Stromal cell of bone marrow (primary cell): Measurements from ENCODE around the gene TP63.

Source experiments
- DNase-seq: peaks from one replicate; pipeline ENCODE4 v3.0.0-alpha.2; 2012; ENCODE audit warnings: low read depth

The TP63 gene

DNA sequence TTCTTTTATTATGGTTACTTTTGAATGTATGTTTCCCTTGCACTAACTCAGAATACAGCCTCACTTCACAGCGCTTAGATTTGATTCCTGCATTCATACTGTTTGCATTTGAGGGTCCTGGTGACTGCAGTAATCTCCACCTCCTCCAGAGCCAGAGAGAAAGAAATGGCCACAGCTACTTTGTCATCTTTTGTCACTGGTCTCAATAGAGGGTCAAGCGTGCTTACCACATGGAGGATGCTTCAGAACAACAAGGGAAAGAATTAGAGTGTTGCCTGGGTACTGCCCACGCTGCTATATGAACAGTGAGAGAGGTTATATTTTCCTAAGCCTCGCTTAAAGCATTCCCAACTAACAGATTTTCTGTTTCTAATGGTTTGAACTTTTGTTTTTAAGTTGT lies 190.1 kb downstream of the TP63 start:
- no peak for DNase-seq

GRCh38 chr3:189822726-189823125 lies 191.5 kb downstream of the TP63 start:
- no peak for DNase-seq

DNA sequence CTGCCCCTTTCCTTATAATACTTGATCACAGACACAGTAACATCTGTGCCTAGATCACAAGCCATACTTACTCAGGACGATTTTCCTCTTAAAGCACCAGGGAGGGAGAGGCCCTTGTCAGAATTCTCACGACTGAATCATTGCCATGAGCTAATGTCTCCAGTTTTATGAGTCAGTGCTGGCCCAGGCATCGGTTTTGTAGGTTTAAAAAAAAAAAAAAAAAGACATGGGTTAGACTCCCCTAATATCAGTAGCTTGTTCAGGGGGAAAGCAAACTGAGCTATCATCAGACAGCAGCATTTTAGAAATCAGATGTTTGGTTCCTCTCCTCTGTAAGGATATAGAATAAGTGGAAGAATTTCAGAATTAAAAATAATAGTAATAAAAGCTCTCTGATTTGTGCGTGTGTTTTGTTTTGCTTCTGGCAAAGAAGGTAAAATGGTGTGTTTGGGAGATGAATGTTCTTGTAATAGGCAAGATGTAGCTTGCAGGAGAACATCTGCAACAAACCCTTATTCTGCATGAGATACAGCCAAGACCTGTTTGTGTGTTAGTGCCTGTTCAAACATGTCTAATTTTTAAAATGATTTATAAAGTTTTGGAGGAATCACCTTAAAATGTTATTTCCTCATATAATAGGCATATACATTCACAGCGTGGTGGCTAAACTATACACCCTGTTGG lies 193.6 kb downstream of the TP63 start:
- peak; percentile 92 for DNase-seq

- no peak for DNase-seq
Observed at GRCh38 chr3:189826566-189826965, 195.4 kb downstream of the TP63 start.

GRCh38 chr3:189827108-189827507 lies 195.9 kb downstream of the TP63 start:
- DNase-seq, result no peak

GRCh38 chr3:189830401-189830800 lies 199.2 kb downstream of the TP63 start:
- DNase-seq, result no peak

DNA sequence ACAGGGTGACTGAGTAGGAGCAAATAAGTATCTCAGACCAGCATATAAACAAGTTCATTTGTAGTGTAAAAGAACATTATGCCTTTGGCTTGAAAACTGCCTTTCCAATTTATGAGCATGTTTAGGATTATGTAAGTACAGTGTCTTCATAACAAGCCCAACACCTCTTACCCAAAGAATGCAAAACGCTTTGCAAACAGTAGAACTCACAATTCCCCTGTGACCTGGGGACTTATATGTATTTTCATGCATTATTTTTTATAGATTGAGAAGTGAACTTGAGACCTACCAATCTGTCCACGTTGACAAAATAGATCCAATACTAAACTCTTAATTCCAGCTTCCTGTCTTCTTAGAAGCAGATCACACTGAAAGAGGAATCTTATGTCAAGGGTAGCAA lies 202.1 kb downstream of the TP63 start:
- DNase-seq, result no peak

- no peak for DNase-seq
Observed at GRCh38 chr3:189833996-189834395, 202.8 kb downstream of the TP63 start.

GRCh38 chr3:189834462-189834861 lies 203.3 kb downstream of the TP63 start:
- no peak for DNase-seq

GRCh38 chr3:189836795-189837194 lies 205.6 kb downstream of the TP63 start:
- no peak for DNase-seq

DNA sequence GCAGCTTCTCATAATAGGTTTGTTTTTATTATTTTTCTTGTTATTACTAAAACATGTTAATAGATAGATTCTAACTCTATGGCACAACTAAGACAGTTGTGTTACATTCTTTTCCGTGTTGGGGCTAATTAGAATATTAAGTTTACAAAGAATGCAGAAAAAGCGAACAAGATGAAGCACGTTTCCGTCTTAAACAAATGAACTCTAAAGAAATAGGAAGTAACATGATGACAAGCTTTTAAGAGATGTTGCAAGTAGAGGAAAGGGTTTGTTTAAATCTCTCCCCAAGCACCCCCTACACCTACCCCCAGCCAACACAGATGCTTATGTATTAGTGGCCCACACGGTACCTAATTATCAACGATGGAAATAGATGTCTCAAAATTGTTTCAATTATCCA lies 207.1 kb downstream of the TP63 start:
- no peak for DNase-seq

DNA sequence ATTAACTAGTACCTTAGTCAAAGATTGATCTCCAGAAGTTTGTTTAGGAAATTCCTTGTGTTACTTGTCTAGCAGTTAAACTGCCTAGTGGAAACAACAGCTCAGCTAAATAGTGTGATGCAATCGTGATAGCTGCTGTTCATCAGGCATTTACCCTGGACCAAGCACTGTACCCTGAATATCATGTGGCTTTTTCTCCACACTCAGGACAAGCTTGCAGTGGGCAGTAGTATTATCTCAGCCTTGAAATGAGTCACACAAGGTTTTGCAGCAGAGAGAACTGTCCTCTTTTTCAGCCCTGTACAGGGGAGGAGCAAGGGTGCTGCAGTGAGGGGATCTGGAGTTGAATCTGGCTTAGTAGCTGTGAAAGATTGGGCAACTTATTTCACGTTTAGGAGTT lies 208.4 kb downstream of the TP63 start:
- peak; percentile 80 for DNase-seq

GRCh38 chr3:189841473-189842205 lies 210.4 kb downstream of the TP63 start:
- no peak for DNase-seq

- no peak for DNase-seq
Observed at GRCh38 chr3:189842681-189843602, 211.8 kb downstream of the TP63 start.

DNA sequence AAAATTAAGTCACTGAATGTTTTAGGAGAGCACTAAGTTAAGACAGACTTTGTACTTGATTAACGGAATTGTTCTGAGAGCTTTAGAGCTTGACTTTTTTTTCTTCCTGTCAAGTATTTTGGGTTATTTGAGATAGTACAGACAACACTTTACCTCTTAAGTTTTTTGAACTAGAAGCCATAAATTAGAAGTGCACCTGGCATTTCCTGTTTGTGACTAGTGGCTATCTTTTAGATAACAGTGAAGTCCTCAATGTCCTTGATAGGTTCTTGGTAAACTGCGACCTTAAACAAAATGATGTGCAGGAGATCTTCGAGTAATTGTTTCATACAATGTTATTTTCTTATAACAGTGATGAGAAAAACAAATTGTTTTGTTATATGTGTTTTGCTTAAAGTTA lies 213.9 kb downstream of the TP63 start:
- DNase-seq, result no peak

DNA sequence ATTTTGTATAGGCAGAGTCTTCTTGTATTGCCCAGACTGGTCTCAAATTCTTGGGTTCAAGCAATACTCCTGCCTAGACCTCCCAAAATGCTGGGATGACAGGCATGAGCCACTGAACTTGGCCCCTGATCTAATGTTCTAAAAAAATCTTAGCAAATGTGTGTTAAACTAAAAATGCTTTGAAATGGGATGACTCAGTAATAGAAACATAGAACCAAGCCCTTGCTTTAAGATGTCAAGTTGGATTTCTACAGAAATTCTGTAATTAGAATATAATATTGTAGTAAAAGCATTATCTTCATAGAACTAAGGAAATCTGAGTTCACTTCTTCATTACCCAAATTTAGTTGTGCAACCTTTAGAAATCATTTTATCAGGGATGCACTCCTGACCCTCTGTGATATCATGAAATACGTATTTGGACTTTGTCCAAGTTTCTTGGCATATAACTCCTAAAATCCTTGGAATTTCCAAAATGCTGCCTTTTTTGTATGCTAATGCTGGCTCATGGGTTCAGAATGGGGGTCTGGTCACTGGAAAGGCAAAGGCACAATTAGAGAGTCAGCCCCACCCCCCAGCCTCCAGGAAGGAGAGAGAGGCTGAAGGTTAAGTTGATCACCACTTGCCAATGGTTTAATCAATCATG lies 217.3 kb downstream of the TP63 start:
- no peak for DNase-seq

- no peak for DNase-seq
Observed at GRCh38 chr3:189849262-189849661, 218.1 kb downstream of the TP63 start.

DNA sequence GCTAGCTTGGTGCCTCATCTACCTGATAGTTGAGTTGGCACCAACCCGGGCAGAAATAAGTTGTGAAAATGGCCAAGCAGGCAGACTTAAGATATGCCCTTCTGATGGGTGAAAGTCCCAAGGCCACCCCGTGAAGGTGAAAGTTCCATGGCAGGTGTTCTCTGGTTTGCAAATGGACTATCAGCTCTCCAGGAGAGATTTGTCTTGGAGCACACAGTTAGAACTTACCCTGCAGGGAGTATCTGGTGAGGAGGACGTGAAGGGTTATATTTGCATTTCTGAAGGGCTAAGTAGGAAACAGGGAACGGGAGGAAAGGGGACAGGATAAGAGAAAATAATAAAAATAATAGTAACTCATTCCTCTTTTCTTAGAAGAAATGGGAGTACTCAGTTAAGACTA lies 220.5 kb downstream of the TP63 start:
- no peak for DNase-seq

- no peak for DNase-seq
Observed at GRCh38 chr3:189853906-189854305, 222.7 kb downstream of the TP63 start.

DNA sequence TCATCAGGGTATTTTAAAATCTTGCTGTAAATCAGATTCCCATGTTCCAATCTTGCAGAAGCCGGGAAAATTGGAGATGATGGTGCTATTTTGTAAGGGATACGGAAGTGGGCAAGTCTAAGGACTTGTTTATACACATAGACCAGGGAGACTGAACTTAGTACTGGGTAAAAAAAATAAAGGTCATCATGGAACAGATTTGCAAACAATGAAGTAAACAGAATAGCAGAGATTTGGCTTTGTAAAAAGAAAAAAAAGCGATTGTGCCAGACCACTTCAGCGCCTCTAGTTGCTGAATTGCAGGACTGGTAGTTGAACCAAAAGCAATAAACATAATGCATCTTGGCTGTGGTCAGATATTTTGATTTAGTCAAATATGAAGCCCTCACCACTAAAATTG lies 229.1 kb downstream of the TP63 start:
- no peak for DNase-seq

DNA sequence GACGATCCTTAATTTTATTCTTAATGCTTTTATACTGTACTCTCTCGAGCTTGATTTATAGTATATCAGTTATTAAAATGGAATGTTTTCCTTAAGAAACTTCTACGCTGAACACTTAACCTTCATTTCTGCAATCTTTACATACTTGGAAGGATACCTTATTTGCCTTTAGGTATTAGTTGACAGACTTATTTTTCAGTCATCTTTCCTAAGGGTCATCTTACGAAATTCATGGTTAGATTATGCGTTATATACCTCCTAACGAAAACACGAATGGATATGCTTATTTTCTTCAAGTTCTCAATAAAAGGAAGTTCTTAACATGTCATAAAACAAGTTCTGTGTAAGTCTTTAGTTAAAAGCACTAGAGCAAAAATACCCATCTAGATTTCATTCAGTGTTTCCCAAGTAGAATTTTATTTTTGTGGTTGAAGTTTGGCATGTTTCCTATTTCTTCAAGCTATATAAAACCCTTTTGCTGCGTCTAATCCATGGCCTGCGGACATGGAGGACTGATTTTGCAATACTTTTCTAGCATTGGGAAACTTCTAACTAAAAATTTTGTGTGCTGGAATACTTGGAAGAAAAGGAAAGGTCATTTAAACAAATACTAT lies 231.3 kb downstream of the TP63 start:
- DNase-seq, result peak; percentile 75

- DNase-seq, result no peak
Observed at GRCh38 chr3:189863031-189863430, 231.8 kb downstream of the TP63 start.
